ENCODE data around the gene NR5A2.

NR5A2 gene

DNA sequence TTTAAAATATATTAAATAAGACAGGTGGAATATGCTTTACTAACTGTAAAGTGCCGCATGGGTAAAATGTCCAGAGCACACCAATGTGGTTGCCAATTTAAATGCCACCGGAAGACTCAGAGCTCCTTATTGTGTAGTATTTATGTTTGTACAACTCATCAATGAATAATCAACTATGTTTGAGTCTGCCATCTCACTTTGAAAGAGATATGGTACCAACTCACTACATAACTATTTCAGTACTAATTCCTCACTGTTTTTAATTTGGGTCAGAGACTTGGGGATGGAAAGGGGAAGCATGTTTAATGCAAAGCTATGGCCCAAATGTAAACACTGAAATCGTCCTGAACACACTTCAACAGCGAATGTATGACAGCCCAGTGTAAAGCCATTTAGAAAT, 144.8 kb downstream of the NR5A2 start:
- no peak for DNase-seq (ENCODE audit: low read depth)
- TF ChIP-seq POLR2A (IDR thresholded peaks at IDR 0.05; ENCODE audit: extremely low read depth, insufficient read length) (no peak), MYC (IDR thresholded peaks at IDR 0.05; ENCODE audit: low read depth, low read length) (no peak)
- TF ChIP-seq, protein P1, sequence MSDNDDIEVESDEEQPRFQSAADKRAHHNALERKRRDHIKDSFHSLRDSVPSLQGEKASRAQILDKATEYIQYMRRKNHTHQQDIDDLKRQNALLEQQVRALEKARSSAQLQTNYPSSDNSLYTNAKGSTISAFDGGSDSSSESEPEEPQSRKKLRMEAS (IDR thresholded peaks at IDR 0.05; ENCODE audit: low read depth, low read length), result no peak
- TF ChIP-seq, protein P2, sequence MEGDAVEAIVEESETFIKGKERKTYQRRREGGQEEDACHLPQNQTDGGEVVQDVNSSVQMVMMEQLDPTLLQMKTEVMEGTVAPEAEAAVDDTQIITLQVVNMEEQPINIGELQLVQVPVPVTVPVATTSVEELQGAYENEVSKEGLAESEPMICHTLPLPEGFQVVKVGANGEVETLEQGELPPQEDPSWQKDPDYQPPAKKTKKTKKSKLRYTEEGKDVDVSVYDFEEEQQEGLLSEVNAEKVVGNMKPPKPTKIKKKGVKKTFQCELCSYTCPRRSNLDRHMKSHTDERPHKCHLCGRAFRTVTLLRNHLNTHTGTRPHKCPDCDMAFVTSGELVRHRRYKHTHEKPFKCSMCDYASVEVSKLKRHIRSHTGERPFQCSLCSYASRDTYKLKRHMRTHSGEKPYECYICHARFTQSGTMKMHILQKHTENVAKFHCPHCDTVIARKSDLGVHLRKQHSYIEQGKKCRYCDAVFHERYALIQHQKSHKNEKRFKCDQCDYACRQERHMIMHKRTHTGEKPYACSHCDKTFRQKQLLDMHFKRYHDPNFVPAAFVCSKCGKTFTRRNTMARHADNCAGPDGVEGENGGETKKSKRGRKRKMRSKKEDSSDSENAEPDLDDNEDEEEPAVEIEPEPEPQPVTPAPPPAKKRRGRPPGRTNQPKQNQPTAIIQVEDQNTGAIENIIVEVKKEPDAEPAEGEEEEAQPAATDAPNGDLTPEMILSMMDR (IDR thresholded peaks at IDR 0.05; ENCODE audit: low read depth, low read length), result no peak

DNA sequence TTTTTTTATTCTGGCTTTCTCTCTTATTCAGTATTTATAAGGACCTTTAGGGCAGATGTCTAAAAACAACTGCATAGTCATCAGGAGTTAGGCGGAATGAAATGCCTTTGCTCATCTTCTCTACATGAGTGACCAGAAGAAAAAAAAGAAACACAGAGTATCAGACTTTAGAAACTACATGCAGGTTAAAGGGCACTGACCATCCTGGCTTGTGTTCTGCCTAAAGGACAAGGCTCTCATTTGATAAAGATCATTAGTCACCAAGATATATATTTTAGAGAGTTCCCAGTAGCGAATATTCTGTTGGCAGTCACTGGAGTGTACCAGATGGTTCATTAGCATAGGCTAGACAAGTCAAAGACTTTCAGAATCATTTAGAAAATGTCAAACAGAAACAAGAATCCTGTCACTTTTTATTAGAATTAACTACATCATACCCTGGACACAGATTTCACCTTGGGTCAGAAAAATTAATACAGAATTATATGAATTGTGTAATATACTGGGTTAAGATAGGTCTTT, 145.6 kb downstream of the NR5A2 start:
- no peak overlapping the region for H3K4me3 ChIP-seq (ENCODE audit: low read depth, low read length)
- no peak for DNase-seq (ENCODE audit: low read depth)
- TF ChIP-seq MYC (IDR thresholded peaks at IDR 0.05; ENCODE audit: low read depth, low read length) (no peak), POLR2A (IDR thresholded peaks at IDR 0.05; ENCODE audit: extremely low read depth, insufficient read length) (no peak)
- TF ChIP-seq, protein P1 (IDR thresholded peaks at IDR 0.05; ENCODE audit: low read depth, low read length), result no peak
- TF ChIP-seq, protein P2 (IDR thresholded peaks at IDR 0.05; ENCODE audit: low read depth, low read length), result no peak

More for the DNA sequence above, 144.8 kb downstream of the NR5A2 start:
- H3K4me3 ChIP-seq (ENCODE audit: low read depth, low read length), result no peak overlapping the region

DNA sequence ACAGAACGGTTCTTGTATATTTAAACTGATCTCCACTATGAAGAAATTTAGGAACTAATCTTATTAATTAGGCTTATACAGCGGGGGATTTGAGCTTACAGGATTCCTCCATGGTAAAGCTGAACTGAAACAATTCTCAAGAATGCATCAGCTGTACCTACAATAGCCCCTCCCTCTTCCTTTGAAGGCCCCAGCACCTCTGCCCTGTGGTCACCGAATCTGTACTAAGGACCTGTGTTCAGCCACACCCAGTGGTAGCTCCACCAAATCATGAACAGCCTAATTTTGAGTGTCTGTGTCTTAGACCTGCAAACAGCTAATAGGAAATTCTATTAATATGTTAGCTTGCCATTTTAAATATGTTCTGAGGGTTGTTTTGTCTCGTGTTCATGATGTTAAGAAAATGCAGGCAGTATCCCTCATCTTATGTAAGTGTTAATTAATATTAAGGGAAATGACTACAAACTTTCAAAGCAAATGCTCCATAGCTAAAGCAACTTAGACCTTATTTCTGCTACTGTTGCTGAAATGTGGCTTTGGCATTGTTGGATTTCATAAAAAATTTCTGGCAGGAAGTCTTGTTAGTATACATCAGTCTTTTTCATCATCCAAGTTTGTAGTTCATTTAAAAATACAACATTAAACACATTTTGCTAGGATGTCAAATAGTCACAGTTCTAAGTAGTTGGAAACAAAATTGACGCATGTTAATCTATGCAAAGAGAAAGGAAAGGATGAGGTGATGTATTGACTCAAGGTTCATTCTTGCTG, 147.2 kb downstream of the NR5A2 start:
- no peak for DNase-seq (ENCODE audit: low read depth)
- TF ChIP-seq, protein P1 (IDR thresholded peaks at IDR 0.05; ENCODE audit: low read depth, low read length), result no peak
- no peak for TF ChIP-seq MYC (IDR thresholded peaks at IDR 0.05; ENCODE audit: low read depth, low read length)
- TF ChIP-seq, protein P2 (IDR thresholded peaks at IDR 0.05; ENCODE audit: low read depth, low read length), result no peak
- no peak for TF ChIP-seq POLR2A (IDR thresholded peaks at IDR 0.05; ENCODE audit: extremely low read depth, insufficient read length)
- H3K4me3 ChIP-seq (ENCODE audit: low read depth, low read length), result no peak overlapping the region

DNA sequence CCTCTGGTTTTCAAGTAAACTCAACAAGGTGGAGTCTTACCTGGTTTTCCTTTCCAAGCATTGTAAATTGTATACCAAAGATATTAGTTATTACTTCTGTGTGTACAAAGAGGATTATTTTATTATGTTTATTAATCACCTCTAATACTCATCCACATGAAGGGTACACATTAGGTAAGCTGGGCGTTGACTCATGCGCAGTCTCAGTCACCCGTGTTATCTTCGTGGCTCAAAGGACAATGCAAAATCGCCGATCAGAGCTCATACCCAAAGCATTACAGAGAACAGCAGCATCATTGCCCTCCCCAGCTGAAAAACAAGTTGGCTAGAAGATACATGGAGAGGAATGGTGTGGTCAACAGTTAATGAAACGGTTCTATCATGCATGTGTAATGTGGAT, 148.7 kb downstream of the NR5A2 start:
- TF ChIP-seq, protein P1 (IDR thresholded peaks at IDR 0.05; ENCODE audit: low read depth, low read length), result no peak
- TF ChIP-seq POLR2A (IDR thresholded peaks at IDR 0.05; ENCODE audit: extremely low read depth, insufficient read length), result no peak
- TF ChIP-seq, protein P2 (IDR thresholded peaks at IDR 0.05; ENCODE audit: low read depth, low read length), result no peak
- no peak overlapping the region for H3K4me3 ChIP-seq (ENCODE audit: low read depth, low read length)
- DNase-seq (ENCODE audit: low read depth), result no peak

DNA sequence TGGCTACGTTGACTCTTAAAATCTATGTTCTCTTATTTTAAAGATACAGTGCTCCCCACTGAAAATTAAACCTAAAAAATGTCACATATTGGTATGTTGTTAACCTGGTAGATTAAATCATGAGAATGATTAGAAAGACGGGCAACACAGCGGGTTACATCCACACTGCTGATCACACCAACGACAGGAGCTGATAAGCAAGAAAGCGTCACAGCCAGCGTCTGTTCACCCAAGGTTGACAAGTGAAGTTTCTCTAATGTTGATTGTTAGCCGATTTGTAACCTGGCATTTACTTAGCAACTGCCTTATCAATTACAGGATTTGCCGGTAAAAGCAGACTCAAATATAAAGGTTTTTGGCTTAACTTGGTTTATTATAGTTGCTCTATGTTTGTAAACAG, 149.3 kb downstream of the NR5A2 start:
- H3K4me3 ChIP-seq (ENCODE audit: low read depth, low read length), result no peak overlapping the region
- no peak for DNase-seq (ENCODE audit: low read depth)
- no peak for TF ChIP-seq POLR2A (IDR thresholded peaks at IDR 0.05; ENCODE audit: extremely low read depth, insufficient read length)

DNA sequence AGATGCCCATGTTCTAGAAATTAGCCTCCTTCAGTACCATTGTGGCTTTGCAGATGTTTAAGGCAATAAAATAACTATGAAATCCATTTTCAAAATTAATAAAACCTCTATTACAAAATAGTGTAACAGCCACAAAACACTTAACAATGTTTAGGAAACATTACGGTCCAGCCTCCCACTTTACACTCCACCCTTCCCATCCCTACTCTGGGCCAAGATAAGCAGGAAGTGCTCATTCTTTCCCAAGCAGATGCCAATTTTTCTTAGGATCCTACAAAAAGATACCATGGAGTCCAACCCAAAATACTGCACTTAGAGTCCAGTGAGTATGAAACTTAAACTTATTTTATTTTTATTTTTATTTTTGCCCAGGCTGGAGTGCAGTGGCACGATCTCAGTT, 150.8 kb downstream of the NR5A2 start:
- H3K4me3 ChIP-seq (ENCODE audit: low read depth, low read length), result no peak overlapping the region
- DNase-seq (ENCODE audit: low read depth), result no peak
- TF ChIP-seq MYC (IDR thresholded peaks at IDR 0.05; ENCODE audit: low read depth, low read length), result no peak
- TF ChIP-seq, protein P2 (IDR thresholded peaks at IDR 0.05; ENCODE audit: low read depth, low read length), result no peak
- TF ChIP-seq, protein P1 (IDR thresholded peaks at IDR 0.05; ENCODE audit: low read depth, low read length), result no peak
- TF ChIP-seq POLR2A (IDR thresholded peaks at IDR 0.05; ENCODE audit: extremely low read depth, insufficient read length), result no peak

Data from NB4 (cell line).